T-cell (primary cell): ENCODE results near the gene CCDC12. TPM values are rescaled to one million over a fixed set of nuclear protein-coding genes. Genes with fewer than 3 reads are reported as not detected.
A peak's percentile ranks its signal among the peaks of the same experiment; 100 is the strongest.

Experiments used
- ATAC-seq, 4 experiments: fragments of 200-7000 bp in 3 of 4; fragments of 150-1000 bp in 1 of 4; cut with Tn5 transposase; replicated peaks in 1 of 4; 1 replicate in 3 of 4; 2 replicates in 1 of 4; pipeline ENCODE4 v1.10.0; 2021; ENCODE audit warnings: moderate library complexity in 3 of 4, mild to moderate bottlenecking in 2 of 4, moderate number of reproducible peaks in 1 of 4
- CTCF ChIA-PET, 2 donors: fragments of 300-600 bp; sonication (Branson Sonifier 250); formaldehyde crosslinking; loops; one replicate each; lab custom pipeline; 2022; ENCODE audit warnings: antibody characterized with exemption in 2 of 2; lab: Charles Lee
- POLR2A ChIA-PET, 2 donors: fragments of 300-600 bp; sonication (Branson Sonifier 250); formaldehyde crosslinking; loops; one replicate each; lab custom pipeline; 2022; ENCODE audit warnings: antibody characterized with exemption in 2 of 2; lab: Charles Lee
- DNase-seq, 35 experiments: peaks; one replicate each; pipeline versions ENCODE4 v3.0.0 to v3.0.0-alpha.2; 2013 to 2023
- H3K27ac ChIP-seq: one replicate; pipeline ENCODE4 v1.5.1; 2013; ENCODE audit warnings: low read length
- H3K27me3 ChIP-seq, 2 experiments: replicated peaks in 1 of 2; 1 replicate in 1 of 2; 2 replicates in 1 of 2; pipeline versions ENCODE4 v1.6.1 to v1.7.0; 2013; ENCODE audit warnings: low read length in 1 of 2, mixed read lengths in 1 of 2; ENCODE audit not compliant: control insufficient read depth in 2 of 2, insufficient read depth in 2 of 2; ENCODE audit errors: extremely low read depth in 1 of 2
- H3K36me3 ChIP-seq, 2 donors: 1 replicate in 1 of 2; 2 replicates in 1 of 2; pipeline versions ENCODE4 v1.6.1 to v1.7.0; 2013; ENCODE audit warnings: low read length in 1 of 2; ENCODE audit not compliant: control insufficient read depth in 2 of 2, insufficient read depth in 1 of 2; ENCODE audit errors: extremely low read depth in 1 of 2
- H3K4me1 ChIP-seq, 2 experiments: 1 replicate in 1 of 2; 2 replicates in 1 of 2; pipeline versions ENCODE4 v1.6.1 to v1.7.0; 2013; ENCODE audit warnings: low read length in 2 of 2, mixed read lengths in 1 of 2; ENCODE audit not compliant: insufficient read depth in 2 of 2, control insufficient read depth in 1 of 2; ENCODE audit errors: extremely low read depth in 1 of 2
- H3K4me3 ChIP-seq, 2 donors: 1 replicate in 1 of 2; 2 replicates in 1 of 2; pipeline versions ENCODE4 v1.5.1 to v1.7.0; 2013; ENCODE audit warnings: mild to moderate bottlenecking in 2 of 2, low read length in 1 of 2, moderate library complexity in 1 of 2; ENCODE audit not compliant: control insufficient read depth in 1 of 2; ENCODE audit errors: extremely low read depth in 1 of 2
- H3K9me3 ChIP-seq: 2 replicates; pipeline ENCODE4 v1.7.0; 2013
- H3K27ac Mint-ChIP-seq, 2 donors: one replicate each; pipeline ENCODE4 v1.8.0; 2020 to 2021; ENCODE audit warnings: mild to moderate bottlenecking in 2 of 2, mixed read lengths in 2 of 2
- H3K27me3 Mint-ChIP-seq, 2 donors: one replicate each; pipeline ENCODE4 v1.8.0; 2021 to 2022; ENCODE audit warnings: mixed read lengths in 2 of 2
- H3K36me3 Mint-ChIP-seq: one replicate; pipeline ENCODE4 v1.8.0; 2021; ENCODE audit warnings: mixed read lengths
- H3K4me1 Mint-ChIP-seq, 3 donors: one replicate each; pipeline ENCODE4 v1.8.0; 2020 to 2022; ENCODE audit warnings: mixed read lengths in 3 of 3, mild to moderate bottlenecking in 1 of 3
- H3K4me3 Mint-ChIP-seq, 3 donors: one replicate each; pipeline ENCODE4 v1.8.0; 2020 to 2022; ENCODE audit warnings: mild to moderate bottlenecking in 3 of 3, mixed read lengths in 3 of 3, moderate library complexity in 3 of 3
- H3K9me3 Mint-ChIP-seq, 3 donors: one replicate each; pipeline ENCODE4 v1.8.0; 2020 to 2022; ENCODE audit warnings: mixed read lengths in 3 of 3
- WGBS: methylation state at CpG from one replicate; pipeline ENCODE4 v1.1.5; 2013; ENCODE audit warnings: missing lambda C conversion rate; ENCODE audit not compliant: insufficient coverage; 5-methylcytosine and 5-hydroxymethylcytosine counted together
- total RNA-seq, 35 experiments: library from RNA in 6 of 35; stranded (reverse) in 6 of 35; fragments of 120-200 nt in 1 of 35; gene quantifications; one replicate each; pipeline versions ENCODE4 v1.2.1 to v1.2.4 and lab custom pipeline; 2013 to 2026

Gene CCDC12
- total RNA-seq, 5 donors from 2014 or later (not counting 1 experiment from before 2014, with no cell fraction given) = 66.5 to 78.4 (median 72.8) TPM

DNA sequence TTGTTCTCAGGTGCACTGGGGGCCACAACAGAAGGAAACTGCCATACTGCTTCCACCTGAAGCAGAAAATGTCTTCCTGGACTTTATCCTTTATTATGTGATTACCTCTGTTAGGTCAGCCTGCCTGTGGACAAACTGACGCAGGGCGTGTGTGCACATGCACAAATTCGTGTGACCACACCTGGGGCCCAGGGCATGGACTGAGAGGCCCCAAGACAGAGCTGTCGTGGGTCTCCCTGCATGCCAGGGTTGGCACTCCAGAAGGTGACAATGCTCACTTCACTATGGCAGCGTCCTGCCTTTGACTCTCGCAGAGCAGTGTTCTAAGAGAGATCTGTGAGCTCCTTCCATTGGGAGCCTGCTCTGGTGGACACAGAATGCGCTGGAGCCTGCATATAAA, 34.5 kb downstream of the CCDC12 start:
- Histone ChIP-seq H3K9me3 (no peaks in the 10 kb centered on the region), H3K27me3 (no peaks in the 10 kb centered on the region), H3K36me3 (peaks cover 3 to 57% of the 10 kb centered on the region in 2 donors), H3K27ac (no peak overlapping the region), H3K4me1 (peaks cover 2 to 74% of the 10 kb centered on the region in 2 experiments), H3K4me3 (no peak overlapping the region)
- no peaks in the 10 kb centered on the region for H3K9me3 Mint-ChIP-seq
- WGBS = 93% methylated on average over 5 of the region's 7 CpGs
- ChIA-PET CTCF (interaction anchor here in 1 of 2 donors (0.6 to 0.8 kb wide), 2 partner anchors 23 to 31 kb away, joined by 3 read pairs; no protein-coding TSS in a partner anchor), POLR2A (no interaction called here)
- no peak for ATAC-seq
- no peaks in the 10 kb centered on the region for H3K27me3 Mint-ChIP-seq
- DNase-seq = no peak
- H3K4me3 Mint-ChIP-seq = no peak overlapping the region
- H3K27ac Mint-ChIP-seq = peak overlapping the region in 1 of 2 donors; percentile 61
- H3K36me3 Mint-ChIP-seq = peaks cover 35% of the 10 kb centered on the region
- peaks cover 62 to 76% (median 72%) of the 10 kb centered on the region in 3 donors for H3K4me1 Mint-ChIP-seq

DNA sequence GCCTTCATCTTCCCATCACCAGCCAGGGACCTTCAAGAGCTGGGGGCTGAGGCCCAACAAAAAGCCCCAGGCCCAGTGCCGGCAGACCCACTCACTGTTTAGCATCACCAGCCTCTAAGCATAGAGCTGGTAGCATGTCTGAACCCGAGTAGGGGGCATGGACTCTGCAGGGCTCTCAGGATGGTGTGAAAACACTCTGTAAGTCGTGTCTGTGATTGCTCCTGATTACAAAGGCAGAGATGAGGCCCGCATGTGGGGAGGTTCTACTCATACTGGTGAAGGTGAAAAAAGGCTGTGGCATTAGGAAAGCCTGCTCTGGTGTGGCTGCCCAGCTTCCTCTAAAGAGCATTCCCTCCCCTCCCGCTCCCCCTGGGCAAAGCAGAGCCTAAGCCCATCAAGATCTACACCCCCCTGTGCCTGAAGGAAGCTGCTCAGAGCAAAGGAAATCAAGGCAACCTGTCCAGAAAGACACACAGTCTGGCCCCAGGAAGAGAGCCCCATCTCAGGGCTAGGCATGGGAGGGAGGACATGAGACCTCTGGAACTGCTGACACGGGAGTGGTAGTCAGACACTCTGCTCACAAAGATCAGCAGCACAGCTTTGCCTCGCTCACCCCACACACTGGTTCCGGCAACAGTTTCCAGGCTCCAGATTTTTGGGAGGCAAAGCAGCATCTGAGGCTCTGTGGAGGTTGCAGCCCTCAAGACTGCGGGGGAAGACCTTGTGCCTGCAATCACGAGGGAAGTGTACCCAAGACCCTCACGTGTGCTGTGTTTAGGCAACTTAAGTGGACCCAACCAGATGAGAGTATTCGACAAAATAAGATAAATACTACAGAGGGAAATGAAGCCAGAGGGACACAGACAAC, 36.7 kb downstream of the CCDC12 start:
- H3K9me3 ChIP-seq = no peaks in the 10 kb centered on the region
- 86% methylated on average over 7 of the region's 12 CpGs for WGBS
- POLR2A ChIA-PET = interaction anchor here in 1 of 2 donors (0.6 kb wide), 2 partner anchors 14 to 241 kb away, joined by 3 read pairs; no protein-coding TSS in a partner anchor

DNA sequence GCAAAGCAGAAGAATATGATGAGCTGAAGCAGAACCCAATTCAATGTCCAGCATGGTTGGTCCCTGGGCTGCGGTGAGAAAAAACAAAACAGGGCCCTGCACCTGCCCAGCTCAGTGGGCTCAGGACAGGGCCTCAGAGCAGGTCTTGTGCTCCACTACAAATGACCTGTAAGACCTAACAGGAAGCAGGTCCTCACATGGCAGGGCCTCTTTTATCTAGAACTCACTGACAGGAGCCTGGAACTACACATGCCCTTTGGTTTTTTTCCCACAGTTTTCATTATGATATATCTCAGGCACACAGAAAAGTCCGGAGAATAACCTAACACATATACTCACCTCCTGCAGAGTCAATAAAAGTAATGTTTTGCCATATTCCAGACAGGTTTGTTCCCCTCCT, 38.4 kb downstream of the CCDC12 start:
- Histone ChIP-seq H3K27me3 (no peaks in the 10 kb centered on the region), H3K27ac (no peak overlapping the region), H3K9me3 (no peaks in the 10 kb centered on the region), H3K4me1 (peaks cover 0 to 60% of the 10 kb centered on the region in 2 experiments), H3K36me3 (peaks cover 5 to 75% of the 10 kb centered on the region in 2 donors), H3K4me3 (no peak overlapping the region)
- Mint-ChIP-seq H3K9me3 (no peaks in the 10 kb centered on the region), H3K27me3 (no peaks in the 10 kb centered on the region), H3K4me3 (no peak overlapping the region), H3K27ac (peak overlapping the region; percentile 22 to 34), H3K4me1 (peaks cover 60 to 66% (median 62%) of the 10 kb centered on the region in 3 donors), H3K36me3 (peaks cover 39% of the 10 kb centered on the region)
- WGBS = 92% methylated on average over 1 of the region's 2 CpGs
- ChIA-PET POLR2A (interaction anchor here in 1 of 2 donors (0.6 kb wide), 1 partner anchor 15 kb away, joined by 3 read pairs; no protein-coding TSS in a partner anchor), CTCF (no interaction called here)
- ATAC-seq = no peak
- DNase-seq = no peak

More for the DNA sequence above, 36.7 kb downstream of the CCDC12 start:
- Mint-ChIP-seq H3K36me3 (peaks cover 42% of the 10 kb centered on the region), H3K4me3 (no peak overlapping the region), H3K4me1 (peaks cover 52 to 68% (median 66%) of the 10 kb centered on the region in 3 donors), H3K9me3 (no peaks in the 10 kb centered on the region), H3K27me3 (no peaks in the 10 kb centered on the region), H3K27ac (peak overlapping the region in 1 of 2 donors; percentile 29)
- DNase-seq (no peak), ATAC-seq (no peak)
- peaks cover 5 to 77% of the 10 kb centered on the region in 2 donors for H3K36me3 ChIP-seq
- CTCF ChIA-PET = interaction anchor here in 1 of 2 donors (0.6 kb wide), 1 partner anchor 26 kb away, joined by 3 read pairs; no protein-coding TSS in a partner anchor
- H3K27me3 ChIP-seq = no peaks in the 10 kb centered on the region
- no peak overlapping the region for H3K4me3 ChIP-seq
- H3K27ac ChIP-seq = no peak overlapping the region
- H3K4me1 ChIP-seq = peaks cover 0 to 61% of the 10 kb centered on the region in 2 experiments

DNA sequence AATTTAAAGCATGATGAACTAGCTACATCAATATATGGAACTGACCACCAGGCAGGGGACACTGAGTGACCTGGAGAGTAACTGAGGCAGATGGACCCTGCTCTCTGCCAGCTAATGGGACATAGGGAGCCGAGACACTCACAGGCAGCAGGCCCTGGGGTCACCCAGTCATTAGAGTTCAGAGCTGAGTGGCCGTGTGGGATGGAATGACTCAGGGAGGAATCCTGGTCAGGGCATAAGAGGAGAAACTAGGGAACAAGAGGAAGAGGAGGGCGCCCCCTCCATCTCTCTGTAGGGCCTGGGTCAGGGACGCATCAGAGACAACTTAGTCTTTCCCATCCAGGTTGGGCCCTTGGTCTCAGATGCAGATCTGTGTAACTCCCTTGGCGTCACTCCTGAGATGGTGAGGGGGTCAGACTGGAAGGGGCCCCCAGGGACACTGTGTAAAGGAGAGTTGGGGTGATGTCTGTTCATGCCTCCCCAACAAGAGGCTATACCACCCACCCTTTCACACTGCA, 39.8 kb downstream of the CCDC12 start:
- Histone ChIP-seq H3K4me1 (peaks cover 0 to 60% of the 10 kb centered on the region in 2 experiments), H3K4me3 (no peak overlapping the region), H3K36me3 (peaks cover 5 to 67% of the 10 kb centered on the region in 2 donors), H3K27me3 (no peaks in the 10 kb centered on the region), H3K27ac (no peak overlapping the region), H3K9me3 (no peaks in the 10 kb centered on the region)
- H3K27me3 Mint-ChIP-seq = no peaks in the 10 kb centered on the region
- ChIA-PET POLR2A (no interaction called here), CTCF (no interaction called here)
- peak overlapping the region; percentile 11 to 19 for H3K27ac Mint-ChIP-seq
- DNase-seq (no peak), ATAC-seq (no peak)
- H3K4me3 Mint-ChIP-seq = no peak overlapping the region
- H3K9me3 Mint-ChIP-seq = no peaks in the 10 kb centered on the region
- 90% methylated on average over 2 of the region's 5 CpGs for WGBS
- peaks cover 57 to 67% (median 62%) of the 10 kb centered on the region in 3 donors for H3K4me1 Mint-ChIP-seq
- H3K36me3 Mint-ChIP-seq = peaks cover 39% of the 10 kb centered on the region

DNA sequence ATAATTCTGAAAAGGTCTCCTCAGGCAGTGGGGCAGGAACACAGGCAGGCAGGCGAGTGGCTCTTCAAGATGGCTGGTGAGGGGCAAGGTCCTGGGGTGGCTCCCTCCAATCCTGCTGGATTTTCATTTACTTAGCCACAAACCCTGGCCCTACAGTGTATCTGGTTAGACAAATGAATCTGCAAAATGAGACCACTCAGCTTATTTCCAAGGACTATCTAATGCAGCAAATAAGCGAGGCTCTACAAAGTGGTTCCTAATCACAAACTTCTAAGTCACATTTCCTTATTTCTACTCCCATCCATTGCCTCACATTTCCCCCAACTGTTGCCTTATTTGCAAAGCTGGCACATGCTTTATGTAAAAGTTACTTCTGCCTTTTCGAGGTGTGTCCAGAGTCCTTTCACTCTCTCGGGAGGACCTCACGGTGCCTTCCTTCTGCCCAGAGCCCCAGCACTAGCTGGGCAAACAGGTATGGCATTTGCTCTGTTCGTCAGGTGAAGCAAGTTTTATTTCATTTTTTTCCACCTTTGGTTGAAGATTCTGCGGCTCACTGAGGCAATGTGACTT, 40.5 kb downstream of the CCDC12 start:
- Mint-ChIP-seq H3K9me3 (no peaks in the 10 kb centered on the region), H3K4me1 (peaks cover 65 to 75% (median 69%) of the 10 kb centered on the region in 3 donors), H3K4me3 (no peak overlapping the region), H3K27me3 (no peaks in the 10 kb centered on the region), H3K27ac (peak overlapping the region; percentile 16 to 43), H3K36me3 (peaks cover 39% of the 10 kb centered on the region)
- POLR2A ChIA-PET = no interaction called here
- H3K4me1 ChIP-seq = peaks cover 0 to 67% of the 10 kb centered on the region in 2 experiments
- H3K27ac ChIP-seq = no peak overlapping the region
- no peaks in the 10 kb centered on the region for H3K9me3 ChIP-seq
- no peak for ATAC-seq
- H3K27me3 ChIP-seq = no peaks in the 10 kb centered on the region
- CTCF ChIA-PET = no interaction called here
- peaks cover 5 to 72% of the 10 kb centered on the region in 2 donors for H3K36me3 ChIP-seq
- H3K4me3 ChIP-seq = no peak overlapping the region
- DNase-seq = no peak
- WGBS = 99% methylated on average over 6 of the region's 7 CpGs
